HCT116 (cell line): ENCODE measurements around the gene NEB. TPM values are rescaled to one million over a fixed set of nuclear protein-coding genes. Genes with fewer than 3 reads are reported as not detected.

Experiments
- ATAC-seq: fragments of 200-7000 bp; cut with Tn5 transposase; 2 replicates; pipeline ENCODE4 v1.9.1; 2020; ENCODE audit warnings: mild to moderate bottlenecking, moderate library complexity
- BruUV-seq: library from RNA; stranded (reverse); fragments of 400-500 nt; replicated peaks from 2 replicates; lab custom pipeline; 2021; lab: Mats Ljungman, UMichigan
- CTCF ChIA-PET: fragments of 300-600 bp; sonication (Branson Sonifier 250); formaldehyde crosslinking; loops from one replicate; lab custom pipeline; 2021; ENCODE audit warnings: antibody characterized with exemption; lab: Charles Lee
- POLR2A ChIA-PET: fragments of 300-600, 350-600 bp; sonication (Branson Sonifier 250); formaldehyde crosslinking; loops from one replicate; lab custom pipeline; 2021; ENCODE audit warnings: antibody characterized with exemption; lab: Charles Lee
- RAD21 ChIA-PET, 2 experiments: fragments of 300-600 bp; sonication (Branson Sonifier 250); formaldehyde crosslinking; loops; one replicate each; lab custom pipeline; 2023; ENCODE audit warnings: low total read pairs in 2 of 2; ENCODE audit not compliant: uncharacterized antibody in 2 of 2, unreplicated experiment in 2 of 2, low non-redundant PET in 1 of 2; lab: Charles Lee
- DNase-seq: peaks from one replicate; pipeline ENCODE4 v3.0.0-alpha.2; 2010; ENCODE audit warnings: low read depth, low spot score
- H2AFZ ChIP-seq: fragments of 200-600 bp; shearing (Covaris generic), sonication (generic); 2 replicates; pipeline ENCODE4 v1.6.1; 2017; ENCODE audit warnings: low read depth, mixed run types, mixed read lengths, antibody characterized with exemption, low read length; ENCODE audit not compliant: poor library complexity, severe bottlenecking
- H3K27ac ChIP-seq: 2 replicates; pipeline ENCODE4 v1.5.1; 2012; ENCODE audit warnings: low read depth, low read length
- H3K27me3 ChIP-seq: fragments of 200-600 bp; sonication (generic); 2 replicates; pipeline ENCODE4 v1.6.1; 2016; ENCODE audit warnings: mixed run types, low read length, mixed read lengths; ENCODE audit not compliant: insufficient read depth
- H3K36me3 ChIP-seq, 2 experiments: fragments of 200-500 bp in 1 of 2; fragments of 200-600 bp in 1 of 2; sonication (Bioruptor generic) in 1 of 2; sonication (generic) in 1 of 2; 2 replicates each; pipeline versions ENCODE4 v1.5.1 to v1.6.1; 2014 to 2016; ENCODE audit warnings: low read length in 2 of 2, inconsistent platforms in 1 of 2, mixed read lengths in 1 of 2, mixed run types in 1 of 2; ENCODE audit not compliant: insufficient read depth in 2 of 2, control insufficient read depth in 1 of 2
- H3K4me1 ChIP-seq, 2 experiments: fragments of 200-600 bp in 1 of 2; sonication (generic) in 1 of 2; 2 replicates each; pipeline versions ENCODE4 v1.5.1 to v1.6.1; 2012 to 2017; ENCODE audit warnings: low read length in 2 of 2, inconsistent platforms in 1 of 2, mild to moderate bottlenecking in 1 of 2, mixed read lengths in 1 of 2, mixed run types in 1 of 2, moderate library complexity in 1 of 2; ENCODE audit not compliant: insufficient read depth in 2 of 2, control insufficient read depth in 1 of 2
- H3K4me2 ChIP-seq: fragments of 200-600 bp; sonication (generic); 2 replicates; pipeline ENCODE4 v1.6.1; 2017; ENCODE audit warnings: mixed run types, low read length, mixed read lengths
- H3K4me3 ChIP-seq, 2 experiments: fragments of 200-600 bp in 1 of 2; sonication (generic) in 1 of 2; replicated peaks in 1 of 2; 2 replicates each; pipeline ENCODE4 v1.5.1; 2011 to 2016; ENCODE audit warnings: low read length in 2 of 2, control low read depth in 1 of 2, low read depth in 1 of 2, mild to moderate bottlenecking in 1 of 2, mixed read lengths in 1 of 2, mixed run types in 1 of 2
- H3K79me2 ChIP-seq: fragments of 200-600 bp; sonication (generic); 2 replicates; pipeline ENCODE4 v1.6.1; 2017; ENCODE audit warnings: mild to moderate bottlenecking, mixed run types, low read length, moderate library complexity, mixed read lengths; ENCODE audit not compliant: insufficient read depth
- H3K9ac ChIP-seq: fragments of 200-600 bp; sonication (generic); 2 replicates; pipeline ENCODE4 v1.6.1; 2016; ENCODE audit warnings: low read length, mixed read lengths
- H3K9me2 ChIP-seq: fragments of 200-600 bp; sonication (generic), shearing (Covaris generic); 2 replicates; pipeline ENCODE4 v1.6.1; 2017; ENCODE audit warnings: mixed run types, mild to moderate bottlenecking, moderate library complexity; ENCODE audit not compliant: insufficient read depth
- H3K9me3 ChIP-seq, 2 experiments: fragments of 200-500 bp in 1 of 2; fragments of 200-600 bp in 1 of 2; sonication (Bioruptor generic) in 1 of 2; sonication (generic) in 1 of 2; 2 replicates each; pipeline ENCODE4 v1.6.1; 2014 to 2017; ENCODE audit warnings: low read length in 2 of 2, mixed read lengths in 2 of 2, inconsistent platforms in 1 of 2, low read depth in 1 of 2, mild to moderate bottlenecking in 1 of 2, mixed run types in 1 of 2, moderate library complexity in 1 of 2; ENCODE audit not compliant: control insufficient read depth in 1 of 2, insufficient read depth in 1 of 2
- H4K20me1 ChIP-seq: fragments of 200-600 bp; sonication (generic), shearing (Covaris generic); 2 replicates; pipeline ENCODE4 v1.6.1; 2017; ENCODE audit warnings: mixed run types, mild to moderate bottlenecking, moderate library complexity; ENCODE audit not compliant: insufficient read depth
- ATF3 ChIP-seq: IDR thresholded peaks from 2 replicates; pipeline ENCODE4 v1.6.1; 2012
- CBX3 ChIP-seq: IDR thresholded peaks from 2 replicates; pipeline ENCODE4 v1.6.1; 2012; ENCODE audit warnings: low read depth
- CEBPB ChIP-seq: IDR thresholded peaks from 2 replicates; pipeline ENCODE4 v1.6.1; 2012; ENCODE audit warnings: low read depth
- EZH2phosphoT487 ChIP-seq: fragments of 200-600 bp; IDR thresholded peaks from 2 replicates; pipeline ENCODE4 v1.6.1; 2018; ENCODE audit warnings: antibody characterized with exemption, borderline replicate concordance
- POLR2A ChIP-seq: IDR thresholded peaks from 2 replicates; pipeline ENCODE4 v1.7.0; 2011; ENCODE audit warnings: borderline replicate concordance; ENCODE audit not compliant: insufficient read depth, insufficient read length; ENCODE audit errors: extremely low read depth
- POLR2AphosphoS5 ChIP-seq: IDR thresholded peaks from 2 replicates; pipeline ENCODE4 v1.6.1; 2011; ENCODE audit warnings: mild to moderate bottlenecking, low read depth, low read length, moderate library complexity
- RAD21 ChIP-seq: IDR thresholded peaks from 2 replicates; pipeline ENCODE4 v1.6.1; 2012; ENCODE audit warnings: low read depth, mild to moderate bottlenecking
- SIN3A ChIP-seq: IDR thresholded peaks from 2 replicates; pipeline ENCODE4 v1.6.1; 2012; ENCODE audit warnings: low read depth
- SP1 ChIP-seq: IDR thresholded peaks from 2 replicates; pipeline ENCODE4 v1.6.1; 2012; ENCODE audit warnings: low read depth
- SRF ChIP-seq: IDR thresholded peaks from 2 replicates; pipeline ENCODE4 v1.6.1; 2012; ENCODE audit warnings: low read depth
- ZFX ChIP-seq: fragments of 450-650 bp; IDR thresholded peaks from 2 replicates; pipeline ENCODE4 v1.6.1; 2017
- intact Hi-C: fragments of 100-400 bp; cut with micrococcal nuclease; formaldehyde crosslinking; loops from 2 replicates; pipeline ENCODE4 v1.10.0; 2022
- total RNA-seq: library from RNA; stranded (reverse); gene quantifications from one replicate; pipeline ENCODE4 v1.2.1, GENCODE V29; 2021; ENCODE audit not compliant: unreplicated experiment
- TF ChIP-seq, protein P1 (sequence below): IDR thresholded peaks from 2 replicates; pipeline ENCODE4 v1.6.1; 2011; ENCODE audit warnings: mild to moderate bottlenecking, low read length, moderate library complexity; ENCODE audit not compliant: insufficient replicate concordance; ENCODE audit errors: extremely low read depth
- TF ChIP-seq, protein P2 (sequence below): IDR thresholded peaks from 2 replicates; pipeline ENCODE4 v1.6.1; 2012

NEB gene
- total RNA-seq, 1 experiment from 2014 or later: 0.34 TPM

DNA sequence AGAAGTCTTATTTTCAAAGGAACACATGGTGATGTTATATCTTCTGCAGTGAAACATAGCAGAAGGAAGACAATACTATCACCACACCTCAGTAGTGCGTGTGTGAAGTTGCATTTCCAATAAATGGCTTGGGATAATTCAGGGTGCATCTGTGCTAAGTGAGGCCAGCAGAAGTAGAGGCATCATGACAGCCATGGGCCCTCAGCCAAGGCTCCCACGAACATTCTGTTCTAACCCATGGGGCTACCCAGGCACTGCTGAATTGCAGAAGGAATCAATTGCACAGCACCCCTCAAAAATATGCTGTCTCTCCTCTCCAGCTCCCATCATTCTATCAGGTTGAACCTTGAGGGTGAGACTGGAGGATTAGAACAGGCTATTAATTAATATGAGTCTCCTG is 185.1 kb downstream of the NEB start:
- RAD21 ChIA-PET: no interaction called here
- Histone ChIP-seq H3K4me1 (no peaks in the 10 kb centered on the region), H3K79me2 (no peaks in the 10 kb centered on the region), H3K4me2 (no peak overlapping the region), H3K9me2 (no peaks in the 10 kb centered on the region), H3K27ac (no peak overlapping the region), H3K36me3 (no peaks in the 10 kb centered on the region), H3K9ac (no peak overlapping the region), H3K4me3 (no peak overlapping the region), H3K27me3 (no peaks in the 10 kb centered on the region), H4K20me1 (no peaks in the 10 kb centered on the region), H2AFZ (no peak overlapping the region), H3K9me3 (no peaks in the 10 kb centered on the region)
- ATAC-seq: no peak
- POLR2A ChIA-PET: no interaction called here
- CTCF ChIA-PET: no interaction called here
- DNase-seq: no peak
- no TSS peak for BruUV-seq
- no peak for TF ChIP-seq ATF3
- TF ChIP-seq, protein P1, sequence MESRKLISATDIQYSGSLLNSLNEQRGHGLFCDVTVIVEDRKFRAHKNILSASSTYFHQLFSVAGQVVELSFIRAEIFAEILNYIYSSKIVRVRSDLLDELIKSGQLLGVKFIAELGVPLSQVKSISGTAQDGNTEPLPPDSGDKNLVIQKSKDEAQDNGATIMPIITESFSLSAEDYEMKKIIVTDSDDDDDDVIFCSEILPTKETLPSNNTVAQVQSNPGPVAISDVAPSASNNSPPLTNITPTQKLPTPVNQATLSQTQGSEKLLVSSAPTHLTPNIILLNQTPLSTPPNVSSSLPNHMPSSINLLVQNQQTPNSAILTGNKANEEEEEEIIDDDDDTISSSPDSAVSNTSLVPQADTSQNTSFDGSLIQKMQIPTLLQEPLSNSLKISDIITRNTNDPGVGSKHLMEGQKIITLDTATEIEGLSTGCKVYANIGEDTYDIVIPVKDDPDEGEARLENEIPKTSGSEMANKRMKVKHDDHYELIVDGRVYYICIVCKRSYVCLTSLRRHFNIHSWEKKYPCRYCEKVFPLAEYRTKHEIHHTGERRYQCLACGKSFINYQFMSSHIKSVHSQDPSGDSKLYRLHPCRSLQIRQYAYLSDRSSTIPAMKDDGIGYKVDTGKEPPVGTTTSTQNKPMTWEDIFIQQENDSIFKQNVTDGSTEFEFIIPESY: no peak
- no peak for TF ChIP-seq SRF
- no peak for TF ChIP-seq POLR2A
- no peak for TF ChIP-seq SIN3A
- TF ChIP-seq, protein P2, sequence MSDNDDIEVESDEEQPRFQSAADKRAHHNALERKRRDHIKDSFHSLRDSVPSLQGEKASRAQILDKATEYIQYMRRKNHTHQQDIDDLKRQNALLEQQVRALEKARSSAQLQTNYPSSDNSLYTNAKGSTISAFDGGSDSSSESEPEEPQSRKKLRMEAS: no peak
- no peak for TF ChIP-seq POLR2AphosphoS5
- TF ChIP-seq CEBPB: no peak
- TF ChIP-seq CBX3: no peak
- no peak for TF ChIP-seq EZH2phosphoT487
- no peak for TF ChIP-seq SP1
- no peak for TF ChIP-seq RAD21
- no peak for TF ChIP-seq ZFX
- intact Hi-C loops: no loop called here
